ENCODE data around the gene ASH1L. TPM values are rescaled to one million over a fixed set of nuclear protein-coding genes. Genes with fewer than 3 reads are reported as not detected.

The ASH1L gene
- total and polyA plus RNA-seq, 9 of the 15 experiments (the other 6 are each of a cell fraction or from before 2014, with no cell fraction given): 2.0 to 23.3 (median 14.6) TPM

- TF ChIP-seq BCLAF1 (IDR thresholded peaks at IDR 0.05; ENCODE audit: borderline replicate concordance in 1 of 2, control insufficient read depth in 1 of 2, low read depth in 2 of 2, low read length in 1 of 2) (no peak), ZNF324 (CRISPR knock-in tag; IDR thresholded peaks at IDR 0.05) (no peak), NCOA2 (IDR thresholded peaks at IDR 0.05; ENCODE audit: partially characterized antibody in 2 of 2) (no peak), HNRNPLL (IDR thresholded peaks at IDR 0.05; ENCODE audit: low read depth, low read length, poor library complexity, severe bottlenecking) (no peak), ZNF134 (CRISPR knock-in tag; conservative IDR thresholded peaks at IDR 0.05) (no peak), CEBPG (CRISPR knock-in tag; IDR thresholded peaks at IDR 0.05) (no peak), CEBPG (tag; conservative IDR thresholded peaks at IDR 0.05 in 1 of 2, IDR thresholded peaks at IDR 0.05 in 1 of 2) (no peak)
Observed at GRCh38 chr1:155455588-155456195, 106.9 kb downstream of the ASH1L start (continued).

GRCh38 chr1:155454096-155454495 is 108.5 kb downstream of the ASH1L start:
- POLR2A ChIA-PET: no interaction called here
- no peak for TF ChIP-seq ZNF551 (CRISPR knock-in tag; IDR thresholded peaks at IDR 0.05)
- no peak for TF ChIP-seq ZNF277 (CRISPR knock-in tag; IDR thresholded peaks at IDR 0.05; ENCODE audit: borderline replicate concordance)
- TF ChIP-seq SMAD4 (CRISPR knock-in tag; conservative IDR thresholded peaks at IDR 0.05): no peak
- TF ChIP-seq KLF1 (tag; IDR thresholded peaks at IDR 0.05): no peak
- TF ChIP-seq NFYB (IDR thresholded peaks at IDR 0.05; ENCODE audit: extremely low read depth, insufficient read length): no peak

More at GRCh38 chr1:155454096-155454495, 108.5 kb downstream of the ASH1L start:
- H4K20me1 ChIP-seq (replicated peaks; ENCODE audit: control insufficient read depth, insufficient read depth, low read length): no peaks in the 10 kb centered on the region
- no peak overlapping the region for H2AFZ ChIP-seq (ENCODE audit: low read depth, low read length)
- H3K4me1 ChIP-seq (replicated peaks in 1 of 2; ENCODE audit: control insufficient read depth in 2 of 2, insufficient read depth in 2 of 2, low read length in 2 of 2): no peaks in the 10 kb centered on the region; a peak in 1 of 5 replicates
- no TSS peak for BruUV-seq (replicated peaks)
- intact Hi-C loops (cut with micrococcal nuclease) (no loop called here), in situ Hi-C loops (cut with MboI) (no loop called here)
- no peaks in the 10 kb centered on the region for H3K9me1 ChIP-seq (ENCODE audit: control insufficient read depth, insufficient read depth, low read length)
- H3K36me3 ChIP-seq (ENCODE audit: control insufficient read depth, insufficient read depth, low read length): peaks cover 63% of the 10 kb centered on the region; the same call in 1 of the 3 replicates
- ATAC-seq (no peak), FAIRE-seq (no peak), DNase-seq (ENCODE audit: extremely low read depth in 1 of 4, low spot score in 3 of 4) (no peak)
- WGBS (ENCODE audit: insufficient coverage, low coverage, missing lambda C conversion rate): 100% methylated on average over 1 of the region's 1 CpG
- no peaks in the 10 kb centered on the region for H3K27me3 ChIP-seq (ENCODE audit: control insufficient read depth in 2 of 2, insufficient read depth in 2 of 2, low read length in 2 of 2)
- no peaks in the 10 kb centered on the region for H3K79me2 ChIP-seq (ENCODE audit: control insufficient read depth, insufficient read depth, low read length)
- CTCF ChIA-PET (ENCODE audit: low intra/inter-chr PET ratio): no interaction called here
- H3K4me3 ChIP-seq: no peak overlapping the region
- H3K9me3 ChIP-seq (replicated peaks; ENCODE audit: control insufficient read depth, insufficient read depth, low read depth, low read length): no peaks in the 10 kb centered on the region
- H3K4me2 ChIP-seq (ENCODE audit: insufficient read depth, low read length): no peak overlapping the region
- H3K9ac ChIP-seq (ENCODE audit: insufficient read depth in 1 of 2, low read depth in 2 of 2, low read length in 2 of 2): no peak overlapping the region
- H3K27ac ChIP-seq (ENCODE audit: extremely low read depth, low read depth, low read length): no peak overlapping the region
